CD14-positive monocyte (primary cell): ENCODE data around the gene KIZ. TPM values are rescaled to one million over a fixed set of nuclear protein-coding genes. Genes with fewer than 3 reads are reported as not detected.

Experiments
- DNase-seq, 3 donors: peaks; one replicate each; pipeline ENCODE4 v3.0.0-alpha.2; 2011 to 2022
- H2AFZ ChIP-seq: 2 replicates; pipeline ENCODE4 v1.6.0; 2012; ENCODE audit warnings: mild to moderate bottlenecking, low read depth, low read length, inconsistent platforms; ENCODE audit not compliant: insufficient read depth, poor library complexity, severe bottlenecking
- H3K27ac ChIP-seq, 2 donors: 1 replicate in 1 of 2; 2 replicates in 1 of 2; pipeline ENCODE4 v1.5.1; 2012 to 2013; ENCODE audit warnings: low read length in 2 of 2, control low read depth in 1 of 2, inconsistent platforms in 1 of 2, low read depth in 1 of 2, mild to moderate bottlenecking in 1 of 2
- H3K27me3 ChIP-seq, 2 donors: one replicate each; pipeline versions ENCODE4 v1.6.0 to v1.6.1; 2011 to 2013; ENCODE audit warnings: low read length in 2 of 2; ENCODE audit not compliant: control insufficient read depth in 2 of 2, insufficient read depth in 2 of 2
- H3K36me3 ChIP-seq, 2 donors: replicated peaks in 1 of 2; 1 replicate in 1 of 2; 2 replicates in 1 of 2; pipeline versions ENCODE4 v1.5.1 to v1.6.1; 2012 to 2013; ENCODE audit warnings: low read length in 2 of 2, control low read depth in 1 of 2, inconsistent platforms in 1 of 2, mild to moderate bottlenecking in 1 of 2; ENCODE audit not compliant: insufficient read depth in 2 of 2, control insufficient read depth in 1 of 2
- H3K4me1 ChIP-seq, 2 donors: 1 replicate in 1 of 2; 2 replicates in 1 of 2; pipeline versions ENCODE4 v1.5.1 to v1.6.1; 2012 to 2013; ENCODE audit warnings: low read length in 2 of 2, control low read depth in 1 of 2, inconsistent platforms in 1 of 2, mild to moderate bottlenecking in 1 of 2, moderate library complexity in 1 of 2; ENCODE audit not compliant: insufficient read depth in 2 of 2, control insufficient read depth in 1 of 2
- H3K4me2 ChIP-seq: replicated peaks from 2 replicates; pipeline ENCODE3; 2012; ENCODE audit warnings: low read length, moderate library complexity, mild to moderate bottlenecking; ENCODE audit not compliant: poor library complexity, severe bottlenecking; ENCODE audit errors: extremely low read depth
- H3K4me3 ChIP-seq, 3 experiments: fragments of 200-600 bp in 1 of 3; sonication (generic) in 1 of 3; replicated peaks in 1 of 3; 1 replicate in 2 of 3; 2 replicates in 1 of 3; pipeline ENCODE4 v1.5.1; 2011 to 2013; ENCODE audit warnings: low read length in 3 of 3, mild to moderate bottlenecking in 3 of 3, control low read depth in 2 of 3, low read depth in 2 of 3, inconsistent platforms in 1 of 3, moderate library complexity in 1 of 3
- H3K79me2 ChIP-seq: 2 replicates; pipeline ENCODE4 v1.6.0; 2012; ENCODE audit warnings: mild to moderate bottlenecking, control low read depth, inconsistent platforms, low read length, moderate library complexity; ENCODE audit not compliant: insufficient read depth
- H3K9ac ChIP-seq: 2 replicates; pipeline ENCODE4 v1.6.0; 2017; ENCODE audit warnings: low read length, mild to moderate bottlenecking; ENCODE audit not compliant: insufficient read depth, poor library complexity, severe bottlenecking
- H3K9me3 ChIP-seq, 2 donors: replicated peaks in 1 of 2; 1 replicate in 1 of 2; 2 replicates in 1 of 2; pipeline versions ENCODE4 v1.5.1 to v1.6.1; 2012 to 2013; ENCODE audit warnings: low read length in 2 of 2, control low read depth in 1 of 2; ENCODE audit not compliant: control insufficient read depth in 1 of 2, insufficient read depth in 1 of 2
- H4K20me1 ChIP-seq: 2 replicates; pipeline ENCODE4 v1.6.0; 2012; ENCODE audit warnings: mild to moderate bottlenecking, low read length, control low read depth, moderate library complexity; ENCODE audit not compliant: insufficient read depth
- H3K27ac Mint-ChIP-seq, 7 donors: one replicate each; pipeline ENCODE4 v1.8.0; 2020; ENCODE audit warnings: mild to moderate bottlenecking in 7 of 7, mixed read lengths in 7 of 7, moderate library complexity in 6 of 7, inconsistent platforms in 2 of 7
- H3K27me3 Mint-ChIP-seq, 3 donors: one replicate each; pipeline ENCODE4 v1.8.0; 2021 to 2022; ENCODE audit warnings: low read depth in 3 of 3, mild to moderate bottlenecking in 3 of 3, mixed read lengths in 3 of 3, moderate library complexity in 3 of 3, inconsistent platforms in 1 of 3
- H3K36me3 Mint-ChIP-seq, 2 donors: one replicate each; pipeline ENCODE4 v1.8.0; 2020; ENCODE audit warnings: mixed read lengths in 2 of 2, inconsistent platforms in 1 of 2, mild to moderate bottlenecking in 1 of 2
- H3K4me1 Mint-ChIP-seq: one replicate; pipeline ENCODE4 v1.8.0; 2020; ENCODE audit warnings: mild to moderate bottlenecking, mixed read lengths
- H3K4me3 Mint-ChIP-seq, 2 donors: one replicate each; pipeline ENCODE4 v1.8.0; 2020; ENCODE audit warnings: mild to moderate bottlenecking in 2 of 2, mixed read lengths in 2 of 2, moderate library complexity in 1 of 2
- H3K9me3 Mint-ChIP-seq, 7 donors: one replicate each; pipeline ENCODE4 v1.8.0; 2020 to 2022; ENCODE audit warnings: mixed read lengths in 7 of 7, mild to moderate bottlenecking in 6 of 7, moderate library complexity in 6 of 7, inconsistent platforms in 2 of 7
- WGBS: methylation state at CpG from one replicate; pipeline ENCODE4 v1.1.5; 2013; ENCODE audit warnings: missing lambda C conversion rate; ENCODE audit not compliant: insufficient coverage; 5-methylcytosine and 5-hydroxymethylcytosine counted together
- intact Hi-C, 2 donors: fragments of 100-400 bp; cut with micrococcal nuclease; formaldehyde crosslinking; loops; one replicate each; pipeline versions ENCODE4 v1.15.0 to v1.15.1; 2023
- polyA plus RNA-seq, 3 donors: library from polyadenylated mRNA; depleted of rRNA in 1 of 3; unstranded in 2 of 3; stranded (reverse) in 1 of 3; fragments of 300-500 nt in 2 of 3; fragments of >200 nt in 1 of 3; fragmentation: Illumina TruSeq in 2 of 3; gene quantifications; 1 replicate in 2 of 3; 2 replicates in 1 of 3; pipeline ENCODE4 v1.2.3, GENCODE V29; 2012 to 2021
- TF ChIP-seq, protein P1 (sequence below): fragments of 200-600 bp; IDR thresholded peaks from one replicate; pipeline ENCODE4 v1.8.0; 2022; ENCODE audit warnings: antibody characterized with exemption, mild to moderate bottlenecking

KIZ gene
- polyA plus RNA-seq, 3 donors: 7.2 to 13.2 (median 10.2) TPM

DNA sequence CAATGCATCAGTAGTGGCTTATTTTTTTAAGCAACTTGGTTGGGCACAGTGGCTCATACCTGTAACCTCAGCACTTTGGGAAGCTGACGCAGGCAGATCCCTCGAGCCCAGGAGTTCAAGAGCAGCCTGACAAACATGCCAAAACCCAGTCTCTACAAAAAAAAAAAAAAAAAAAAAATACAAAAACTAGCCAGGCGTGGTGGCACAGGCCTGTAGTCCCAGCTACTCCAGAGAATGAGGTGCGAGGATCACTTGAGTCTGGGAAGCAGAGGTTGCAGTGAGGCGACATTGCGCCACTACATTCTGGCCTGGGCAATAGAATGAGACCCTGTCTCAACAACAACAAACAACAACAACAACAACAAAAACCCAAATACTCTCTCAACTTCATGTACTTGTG is 132.5 kb downstream of the KIZ start:
- TF ChIP-seq, protein P1, sequence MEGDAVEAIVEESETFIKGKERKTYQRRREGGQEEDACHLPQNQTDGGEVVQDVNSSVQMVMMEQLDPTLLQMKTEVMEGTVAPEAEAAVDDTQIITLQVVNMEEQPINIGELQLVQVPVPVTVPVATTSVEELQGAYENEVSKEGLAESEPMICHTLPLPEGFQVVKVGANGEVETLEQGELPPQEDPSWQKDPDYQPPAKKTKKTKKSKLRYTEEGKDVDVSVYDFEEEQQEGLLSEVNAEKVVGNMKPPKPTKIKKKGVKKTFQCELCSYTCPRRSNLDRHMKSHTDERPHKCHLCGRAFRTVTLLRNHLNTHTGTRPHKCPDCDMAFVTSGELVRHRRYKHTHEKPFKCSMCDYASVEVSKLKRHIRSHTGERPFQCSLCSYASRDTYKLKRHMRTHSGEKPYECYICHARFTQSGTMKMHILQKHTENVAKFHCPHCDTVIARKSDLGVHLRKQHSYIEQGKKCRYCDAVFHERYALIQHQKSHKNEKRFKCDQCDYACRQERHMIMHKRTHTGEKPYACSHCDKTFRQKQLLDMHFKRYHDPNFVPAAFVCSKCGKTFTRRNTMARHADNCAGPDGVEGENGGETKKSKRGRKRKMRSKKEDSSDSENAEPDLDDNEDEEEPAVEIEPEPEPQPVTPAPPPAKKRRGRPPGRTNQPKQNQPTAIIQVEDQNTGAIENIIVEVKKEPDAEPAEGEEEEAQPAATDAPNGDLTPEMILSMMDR: no peak
- Mint-ChIP-seq H3K36me3 (no peaks in the 10 kb centered on the region), H3K27me3 (peaks cover 3 to 8% (median 6%) of the 10 kb centered on the region in 3 donors), H3K4me1 (no peaks in the 10 kb centered on the region), H3K9me3 (peaks cover 0 to 6% (median 0%) of the 10 kb centered on the region in 7 donors), H3K27ac (no peak overlapping the region), H3K4me3 (no peak overlapping the region)
- no peak for DNase-seq
- Histone ChIP-seq H3K9ac (no peak overlapping the region), H3K36me3 (no peaks in the 10 kb centered on the region), H3K4me3 (no peak overlapping the region), H3K27ac (no peak overlapping the region), H4K20me1 (no peaks in the 10 kb centered on the region), H3K4me1 (no peaks in the 10 kb centered on the region), H3K27me3 (no peaks in the 10 kb centered on the region), H2AFZ (no peak overlapping the region), H3K4me2 (no peak overlapping the region), H3K9me3 (no peaks in the 10 kb centered on the region), H3K79me2 (no peaks in the 10 kb centered on the region)
- intact Hi-C loops: no loop called here
- WGBS: 100% methylated on average over 1 of the region's 6 CpGs

- Mint-ChIP-seq H3K4me3 (no peak overlapping the region), H3K9me3 (peaks cover 0 to 6% (median 0%) of the 10 kb centered on the region in 7 donors), H3K27me3 (peaks cover 3 to 9% (median 6%) of the 10 kb centered on the region in 3 donors), H3K4me1 (no peaks in the 10 kb centered on the region), H3K27ac (no peak overlapping the region), H3K36me3 (no peaks in the 10 kb centered on the region)
- no peak overlapping the region for H2AFZ ChIP-seq
- no peaks in the 10 kb centered on the region for H3K79me2 ChIP-seq
- H3K9ac ChIP-seq: no peak overlapping the region
- no peak for DNase-seq
- H4K20me1 ChIP-seq: no peaks in the 10 kb centered on the region
- WGBS: 96% methylated on average over 5 of the region's 8 CpGs
- no peak overlapping the region for H3K4me2 ChIP-seq
- intact Hi-C loops: no loop called here
- TF ChIP-seq, protein P1: no peak
- H3K27me3 ChIP-seq: no peaks in the 10 kb centered on the region
- no peaks in the 10 kb centered on the region for H3K4me1 ChIP-seq
- no peak overlapping the region for H3K4me3 ChIP-seq
- no peaks in the 10 kb centered on the region for H3K9me3 ChIP-seq
- no peaks in the 10 kb centered on the region for H3K36me3 ChIP-seq
- no peak overlapping the region for H3K27ac ChIP-seq
Observed at GRCh38 chr20:21259346-21259745, 133.5 kb downstream of the KIZ start.
